ENCODE results near the gene LANCL2. TPM values are rescaled to one million over a fixed set of nuclear protein-coding genes. Genes with fewer than 3 reads are reported as not detected.

LANCL2 gene
- total RNA-seq: 14.8 and 20.4 TPM in 2 replicates

GRCh38 chr7:55365205-55365674 lies at the start of gene LANCL2:
Gene LANCL2, plus strand, starts transcription at chr7:55365337. Its CDS starts 689 bp downstream, at chr7:55366026.

Other genes with a start within 250 kb of the LANCL2 start
- gene VOPP1, start 207.2 kb downstream of the LANCL2 start, total RNA-seq: 41.3 and 51.1 TPM in 2 replicates